Kidney (tissue), 14 donors: ENCODE data around the gene LYZL1. TPM values are rescaled to one million over a fixed set of nuclear protein-coding genes. Genes with fewer than 3 reads are reported as not detected.

ENCODE experiments used
- DNase-seq, 5 donors: peaks; one replicate each; pipeline ENCODE4 v3.0.0-alpha.2; 2013 to 2020
- FAIRE-seq: peaks from 2 replicates; lab custom pipeline; 2012; peaks lifted over from hg19 to GRCh38; lab: Jason Lieb, UNC
- H3K27ac ChIP-seq, 2 donors: one replicate each; pipeline ENCODE4 v1.7.0; 2013; ENCODE audit warnings: low read depth in 2 of 2, low read length in 2 of 2, inconsistent platforms in 1 of 2
- H3K27me3 ChIP-seq: one replicate; pipeline ENCODE4 v1.7.1; 2013; ENCODE audit warnings: low read length, inconsistent platforms; ENCODE audit not compliant: control insufficient read depth, insufficient read depth
- H3K36me3 ChIP-seq, 3 donors: one replicate each; pipeline versions ENCODE4 v1.7.0 to v1.7.1; 2013; ENCODE audit warnings: low read length in 3 of 3, control low read depth in 1 of 3, inconsistent platforms in 1 of 3; ENCODE audit not compliant: insufficient read depth in 3 of 3, control insufficient read depth in 2 of 3
- H3K4me1 ChIP-seq, 3 donors: one replicate each; pipeline versions ENCODE4 v1.7.0 to v1.7.1; 2013; ENCODE audit warnings: low read length in 3 of 3, inconsistent platforms in 1 of 3, low read depth in 1 of 3; ENCODE audit not compliant: control insufficient read depth in 2 of 3, insufficient read depth in 2 of 3
- H3K4me3 ChIP-seq, 3 donors: one replicate each; pipeline versions ENCODE4 v1.7.0 to v1.8.1; 2013; ENCODE audit warnings: low read length in 3 of 3, control low read depth in 1 of 3, inconsistent platforms in 1 of 3
- H3K9ac ChIP-seq, 3 donors: one replicate each; pipeline versions ENCODE4 v1.7.0 to v1.7.1; 2013; ENCODE audit warnings: low read length in 3 of 3, control low read depth in 1 of 3, inconsistent platforms in 1 of 3
- H3K9me3 ChIP-seq, 3 donors: one replicate each; pipeline versions ENCODE4 v1.7.0 to v1.7.1; 2013; ENCODE audit warnings: low read length in 3 of 3, control low read depth in 1 of 3, inconsistent platforms in 1 of 3; ENCODE audit not compliant: control insufficient read depth in 2 of 3, insufficient read depth in 1 of 3
- CTCF ChIP-seq: IDR thresholded peaks from 3 replicates; pipeline ENCODE4 v1.5.1; 2012; ENCODE audit warnings: mild to moderate bottlenecking, moderate library complexity, borderline replicate concordance; ENCODE audit not compliant: insufficient read depth; ENCODE audit errors: extremely low read depth
- intact Hi-C: fragments of 100-400 bp; cut with DNase I; formaldehyde crosslinking; loops from one replicate; pipeline ENCODE4 v1.11.1; 2022
- polyA plus RNA-seq: library from polyadenylated mRNA; stranded (reverse); fragments of 350-450 nt; fragmentation: Illumina TruSeq; extraction: RNeasy Lipid Tissue Mini Kit (QIAGEN cat#74804); gene quantifications from one replicate; pipeline ENCODE4 v1.2.3, GENCODE V29; 2014; ENCODE audit warnings: low read depth, low replicate concordance; ENCODE audit not compliant: insufficient read depth
- total RNA-seq: library from RNA; stranded (reverse); fragmentation: NEBNext Ultra II Directional; extraction: Animal tissue kit (Norgen Biotek cat#: 25700); gene quantifications from one replicate; pipeline ENCODE4 v1.2.1, GENCODE V29; 2021
- donor health status: control.
- donor health status: control.
- donor health status: control.
- donor health status: control.
- donor health status: control.
- donor health status: DM: yes; HTN: yes; CAD: no.
- donor health status: Normal renal cell carcinoma (clear cell type).

LYZL1 gene
- total and polyA plus RNA-seq, 2 donors from 2014 or later = not detected

GRCh38 chr10:29268011-29268410 lies 20.9 kb upstream of the LYZL1 start:
- no peak for FAIRE-seq
- intact Hi-C loops = no loop called here
- Histone ChIP-seq H3K27me3 (no peaks in the 10 kb centered on the region), H3K9ac (no peak overlapping the region), H3K4me1 (no peaks in the 10 kb centered on the region), H3K27ac (no peak overlapping the region), H3K36me3 (no peaks in the 10 kb centered on the region), H3K4me3 (no peak overlapping the region), H3K9me3 (no peaks in the 10 kb centered on the region)
- no peak for TF ChIP-seq CTCF
- no peak for DNase-seq

- no peaks in the 10 kb centered on the region for H3K9me3 ChIP-seq
- no peak overlapping the region for H3K9ac ChIP-seq
- no peak for TF ChIP-seq CTCF
- FAIRE-seq (no peak), DNase-seq (no peak)
- H3K27me3 ChIP-seq = no peaks in the 10 kb centered on the region
- H3K27ac ChIP-seq = no peak overlapping the region
- H3K4me1 ChIP-seq = no peaks in the 10 kb centered on the region
- no peaks in the 10 kb centered on the region for H3K36me3 ChIP-seq
- intact Hi-C loops = no loop called here
- H3K4me3 ChIP-seq = no peak overlapping the region
Observed at GRCh38 chr10:29269486-29269885, 19.4 kb upstream of the LYZL1 start.

- intact Hi-C loops = no loop called here
- FAIRE-seq = no peak
- Histone ChIP-seq H3K4me1 (no peaks in the 10 kb centered on the region), H3K27ac (no peak overlapping the region), H3K9me3 (no peaks in the 10 kb centered on the region), H3K9ac (no peak overlapping the region), H3K4me3 (no peak overlapping the region), H3K36me3 (no peaks in the 10 kb centered on the region), H3K27me3 (no peaks in the 10 kb centered on the region)
- TF ChIP-seq CTCF = no peak
- no peak for DNase-seq
Observed at GRCh38 chr10:29270883-29271282, 18.0 kb upstream of the LYZL1 start.

- no peaks in the 10 kb centered on the region for H3K36me3 ChIP-seq
- no peak for DNase-seq
- no peak for FAIRE-seq
Observed at GRCh38 chr10:29271877-29272276, 17.0 kb upstream of the LYZL1 start.

More at GRCh38 chr10:29271877-29272276, 17.0 kb upstream of the LYZL1 start:
- Histone ChIP-seq H3K4me3 (no peak overlapping the region), H3K4me1 (no peaks in the 10 kb centered on the region), H3K9me3 (no peaks in the 10 kb centered on the region), H3K9ac (no peak overlapping the region), H3K27me3 (no peaks in the 10 kb centered on the region), H3K27ac (no peak overlapping the region)
- intact Hi-C loops = no loop called here
- TF ChIP-seq CTCF = no peak
